Stimulated activated CD8-positive, alpha-beta memory T cell treated with anti-CD3 and anti-CD28 coated beads, Interleukin-7, amount 100 ng/mL, for 1 hour (primary cell): ENCODE results near the gene BCL2L1.
"Not testable (repeated sequence)": the region's sequence is repeated elsewhere in the genome, so short reads cannot be mapped to it uniquely, and the experiment has no call there.

Experiments
- DNase-seq, 2 donors: peaks; one replicate each; pipeline ENCODE4 v3.0.0-alpha.2; 2020; ENCODE audit warnings: low read depth in 2 of 2

The BCL2L1 gene

GRCh38 chr20:31648104-31648503 lies 74.6 kb downstream of the BCL2L1 start:
- not testable (repeated sequence) for DNase-seq

GRCh38 chr20:31644701-31645100 lies 78.0 kb downstream of the BCL2L1 start:
- no peak for DNase-seq

- DNase-seq, result no peak
Observed at GRCh38 chr20:31643522-31643921, 79.1 kb downstream of the BCL2L1 start.

GRCh38 chr20:31642837-31643236 lies 79.8 kb downstream of the BCL2L1 start:
- no peak for DNase-seq

- DNase-seq, result no peak
Observed at GRCh38 chr20:31641391-31641790, 81.3 kb downstream of the BCL2L1 start.

GRCh38 chr20:31640259-31640658 lies 82.4 kb downstream of the BCL2L1 start:
- DNase-seq, result no peak

GRCh38 chr20:31638816-31639215 lies 83.9 kb downstream of the BCL2L1 start:
- no peak for DNase-seq

GRCh38 chr20:31638317-31638716 lies 84.4 kb downstream of the BCL2L1 start:
- DNase-seq, result no peak

- no peak for DNase-seq
Observed at GRCh38 chr20:31637660-31638059, 85.0 kb downstream of the BCL2L1 start, which contains the start of gene COX4I2. Gene COX4I2 (plus strand): TSS chr20:31637912. CDS start chr20:31639018, 1,106 bp downstream.

- no peak for DNase-seq
Observed at GRCh38 chr20:31633339-31633914, 89.2 kb downstream of the BCL2L1 start.

GRCh38 chr20:31632548-31633338 lies 89.9 kb downstream of the BCL2L1 start:
- no peak for DNase-seq

- DNase-seq, result no peak
Observed at GRCh38 chr20:31630187-31630790, 92.4 kb downstream of the BCL2L1 start.

- not testable (repeated sequence) for DNase-seq
Observed at GRCh38 chr20:31628057-31628456, 94.6 kb downstream of the BCL2L1 start.

- DNase-seq, result not testable (repeated sequence)
Observed at GRCh38 chr20:31626534-31626933, 96.1 kb downstream of the BCL2L1 start.

GRCh38 chr20:31623123-31623505 lies 99.6 kb downstream of the BCL2L1 start:
- not testable (repeated sequence) for DNase-seq

GRCh38 chr20:31620246-31620645 lies 102.4 kb downstream of the BCL2L1 start:
- no peak for DNase-seq

GRCh38 chr20:31617432-31618104 lies 105.1 kb downstream of the BCL2L1 start:
- DNase-seq, result no peak

GRCh38 chr20:31615416-31615815 lies 107.3 kb downstream of the BCL2L1 start:
- no peak for DNase-seq
